Astrocyte of the hippocampus (primary cell): ENCODE measurements around the gene UTP3.
A peak's percentile ranks its signal among the peaks of the same experiment; 100 is the strongest.
"Not testable (repeated sequence)": the region's sequence is repeated elsewhere in the genome, so short reads cannot be mapped to it uniquely, and the experiment has no call there.

ENCODE experiments used
- DNase-seq: peaks from one replicate; pipeline ENCODE4 v3.0.0; 2011; ENCODE audit warnings: low read depth, low spot score

Gene UTP3

GRCh38 chr4:70715097-70715496, 26.8 kb downstream of the UTP3 start:
- DNase-seq = no peak

GRCh38 chr4:70718811-70719604, 30.7 kb downstream of the UTP3 start:
- peak; percentile 54 for DNase-seq

- DNase-seq = peak; percentile 94
Observed at GRCh38 chr4:70721747-70722146, 33.4 kb downstream of the UTP3 start, which contains the start of gene RUFY3. Gene RUFY3 (plus strand): TSS chr4:70721964. CDS start chr4:70722574, 610 bp downstream.

GRCh38 chr4:70722199-70722791, 34.0 kb downstream of the UTP3 start:
- DNase-seq = peak; percentile 79

GRCh38 chr4:70724463-70724862, 36.1 kb downstream of the UTP3 start:
- DNase-seq = no peak

- DNase-seq = no peak
Observed at GRCh38 chr4:70725633-70726032, 37.3 kb downstream of the UTP3 start.

- not testable (repeated sequence) for DNase-seq
Observed at GRCh38 chr4:70726515-70726914, 38.2 kb downstream of the UTP3 start.

GRCh38 chr4:70728091-70728490, 39.8 kb downstream of the UTP3 start:
- no peak for DNase-seq

- not testable (repeated sequence) for DNase-seq
Observed at GRCh38 chr4:70732878-70733277, 44.5 kb downstream of the UTP3 start.

- peak; percentile 60 for DNase-seq
Observed at GRCh38 chr4:70734168-70734954, 46.0 kb downstream of the UTP3 start.

GRCh38 chr4:70734971-70735370, 46.6 kb downstream of the UTP3 start:
- no peak for DNase-seq

- peak; percentile 51 for DNase-seq
Observed at GRCh38 chr4:70735915-70736314, 47.6 kb downstream of the UTP3 start.

GRCh38 chr4:70737006-70737405, 48.7 kb downstream of the UTP3 start:
- DNase-seq = no peak

GRCh38 chr4:70737409-70737808, 49.1 kb downstream of the UTP3 start:
- DNase-seq = no peak

- DNase-seq = no peak
Observed at GRCh38 chr4:70739496-70740337, 51.4 kb downstream of the UTP3 start.
